Epithelial cell of esophagus (primary cell): ENCODE data around the gene PRUNE2.

Experiments used
- DNase-seq: peaks from one replicate; pipeline ENCODE4 v3.0.0; 2010; ENCODE audit warnings: low read depth
- H3K4me3 ChIP-seq: 2 replicates; pipeline ENCODE4 v1.5.1; 2011; ENCODE audit warnings: mild to moderate bottlenecking, low read length, control low read depth
- CTCF ChIP-seq: IDR thresholded peaks from 2 replicates; pipeline ENCODE4 v1.5.1; 2011; ENCODE audit warnings: low read depth, mild to moderate bottlenecking, low read length, control low read depth, inconsistent platforms; ENCODE audit not compliant: insufficient read depth; ENCODE audit errors: missing control alignments

Gene PRUNE2

GRCh38 chr9:76884823-76885222 is 21.1 kb downstream of the PRUNE2 start:
- no peak for TF ChIP-seq CTCF
- H3K4me3 ChIP-seq: no peak overlapping the region
- DNase-seq: no peak

- TF ChIP-seq CTCF: no peak
- no peak for DNase-seq
- no peak overlapping the region for H3K4me3 ChIP-seq
Observed at GRCh38 chr9:76883341-76883855, 22.5 kb downstream of the PRUNE2 start.

GRCh38 chr9:76882686-76883085 is 23.2 kb downstream of the PRUNE2 start:
- H3K4me3 ChIP-seq: no peak overlapping the region
- DNase-seq: no peak
- TF ChIP-seq CTCF: no peak

- no peak for TF ChIP-seq CTCF
- H3K4me3 ChIP-seq: no peak overlapping the region
- no peak for DNase-seq
Observed at GRCh38 chr9:76880210-76880609, 25.7 kb downstream of the PRUNE2 start.

- no peak overlapping the region for H3K4me3 ChIP-seq
- TF ChIP-seq CTCF: no peak
Observed at GRCh38 chr9:76878933-76879332, 27.0 kb downstream of the PRUNE2 start.

GRCh38 chr9:76877961-76878360 is 28.0 kb downstream of the PRUNE2 start:
- DNase-seq: no peak
- no peak overlapping the region for H3K4me3 ChIP-seq
- no peak for TF ChIP-seq CTCF

More at GRCh38 chr9:76878933-76879332, 27.0 kb downstream of the PRUNE2 start:
- DNase-seq: no peak

GRCh38 chr9:76876098-76876497 is 29.8 kb downstream of the PRUNE2 start:
- H3K4me3 ChIP-seq: no peak overlapping the region
- peak; percentile 15 for DNase-seq
- TF ChIP-seq CTCF: no peak
